Stimulated activated CD4-positive, alpha-beta T cell treated with anti-CD3 and anti-CD28 coated beads, Interleukin-1b, Interleukin-23, amount 100 ng/mL, for 48 hours (primary cell): ENCODE results near the gene CA5A.
"Not testable (repeated sequence)": the region's sequence is repeated elsewhere in the genome, so short reads cannot be mapped to it uniquely, and the experiment has no call there.

ENCODE experiments used
- DNase-seq: peaks from one replicate; pipeline ENCODE4 v3.0.0-alpha.2; 2020

CA5A gene

DNA sequence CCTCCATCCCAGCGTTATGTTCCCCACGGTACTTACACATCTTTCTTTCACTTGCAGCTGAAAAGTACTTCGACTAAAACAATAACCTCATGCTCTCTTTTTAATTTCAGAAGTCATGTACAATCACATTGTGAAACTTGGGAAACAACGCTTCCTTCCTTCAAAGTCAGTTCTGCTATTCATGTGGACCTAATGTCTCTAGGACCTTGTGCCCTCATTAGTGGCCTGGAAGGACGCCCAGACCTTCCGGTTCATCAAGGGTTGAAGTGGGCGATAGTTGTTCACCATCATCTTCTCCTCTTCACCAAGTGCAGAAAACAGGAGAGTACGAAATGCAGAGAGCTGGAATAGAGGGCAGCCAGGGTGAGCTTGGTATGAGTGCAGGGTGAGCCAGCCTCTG lies 48.4 kb downstream of the CA5A start:
- DNase-seq: not testable (repeated sequence)

DNA sequence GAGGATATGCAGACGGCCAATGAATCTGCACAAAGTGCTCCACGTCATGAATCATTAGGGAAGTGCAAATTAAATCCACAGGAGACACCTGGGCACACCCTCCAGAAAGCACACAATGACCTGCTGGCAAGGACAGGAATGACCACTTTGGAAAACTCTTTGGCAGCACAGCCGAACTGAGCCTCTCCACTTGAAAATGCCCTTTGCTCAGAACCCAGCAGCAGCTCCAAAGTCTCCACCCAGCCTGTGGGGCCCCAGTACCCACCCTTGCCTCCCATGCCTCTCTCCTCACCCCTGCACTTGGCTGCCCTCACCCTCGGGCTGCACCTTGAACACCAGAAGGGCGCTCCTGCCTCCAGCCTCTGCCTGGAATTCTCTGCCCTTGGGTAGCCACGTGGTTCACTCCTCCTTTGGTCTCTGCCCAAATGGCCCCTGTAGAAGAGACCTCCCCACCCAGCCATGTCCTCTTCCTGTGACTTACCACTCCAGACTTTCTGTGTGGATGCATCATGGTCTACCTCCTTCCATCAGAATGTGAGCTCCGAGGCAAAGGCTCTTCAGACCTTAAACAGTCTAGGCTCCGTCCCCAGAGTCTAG lies 50.9 kb downstream of the CA5A start:
- DNase-seq: not testable (repeated sequence)

DNA sequence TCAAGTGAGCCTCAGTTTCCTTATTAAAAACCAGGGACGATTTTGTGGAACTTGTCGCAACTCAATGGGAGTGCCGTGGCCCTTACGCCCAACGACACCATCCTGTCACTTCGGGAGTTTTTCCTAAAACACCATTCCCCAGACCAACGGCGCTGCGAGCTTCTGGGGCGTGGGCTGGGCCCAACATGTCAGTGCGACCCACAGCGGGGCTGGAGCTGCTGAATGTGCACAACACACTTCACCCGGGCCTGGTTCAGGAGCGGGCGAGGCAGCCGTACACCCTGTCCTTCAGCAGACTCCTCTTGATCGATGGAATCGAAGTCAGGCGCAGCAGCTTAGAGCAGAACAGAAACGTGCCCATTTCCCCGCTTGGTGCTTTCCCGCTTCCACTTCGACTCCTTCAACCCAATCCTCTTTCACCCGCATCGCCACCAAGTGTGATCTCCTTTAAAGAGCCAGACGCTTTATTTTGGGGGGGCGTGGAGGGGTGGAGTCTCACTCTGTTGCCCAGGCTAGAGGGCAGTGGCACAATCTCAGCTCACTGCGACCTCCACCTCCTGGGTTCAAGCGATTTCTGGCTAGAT lies 53.8 kb downstream of the CA5A start:
- DNase-seq: no peak

DNA sequence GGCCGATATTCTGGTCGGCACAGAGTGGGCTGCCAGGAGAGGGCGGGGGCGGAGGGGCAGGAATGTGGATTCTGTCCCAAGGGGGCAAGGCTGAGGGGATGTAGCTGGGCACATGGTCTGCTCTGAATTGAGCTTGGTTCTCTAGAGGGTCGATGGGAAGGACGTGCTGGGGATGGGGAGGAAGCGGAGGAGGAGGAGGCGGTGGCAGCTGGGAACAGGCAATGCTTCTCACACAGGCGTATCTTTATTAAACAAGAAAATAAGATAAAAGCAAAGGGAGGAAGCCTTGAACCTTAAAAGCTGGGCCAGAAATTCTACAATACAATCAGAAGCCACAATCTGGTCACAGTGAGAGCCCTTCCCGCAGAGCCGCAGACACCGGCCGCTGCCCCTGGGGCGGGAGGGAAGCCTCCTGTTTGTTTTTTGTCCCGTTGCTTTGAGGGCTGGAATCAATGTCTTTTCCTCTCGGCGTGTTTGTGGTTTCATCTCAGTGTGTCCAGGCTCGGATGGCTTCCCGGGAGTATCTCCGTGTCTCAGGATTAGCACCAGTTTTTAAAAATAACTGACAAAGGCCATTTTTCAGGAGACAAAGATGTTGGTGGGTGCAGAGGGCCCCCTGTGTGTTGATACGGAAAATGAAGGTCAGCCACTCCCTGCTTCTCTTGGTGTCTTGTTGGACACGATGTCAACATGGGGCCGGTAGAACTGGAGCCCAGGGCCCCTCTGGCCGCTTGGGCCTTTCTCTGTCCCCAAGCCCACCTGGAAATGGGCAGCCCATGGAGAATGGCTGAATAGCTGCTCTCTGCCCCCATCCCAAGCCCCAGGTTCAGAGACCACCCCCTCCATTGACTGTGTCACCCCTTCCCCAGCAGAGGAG lies 54.8 kb downstream of the CA5A start:
- DNase-seq: no peak

DNA sequence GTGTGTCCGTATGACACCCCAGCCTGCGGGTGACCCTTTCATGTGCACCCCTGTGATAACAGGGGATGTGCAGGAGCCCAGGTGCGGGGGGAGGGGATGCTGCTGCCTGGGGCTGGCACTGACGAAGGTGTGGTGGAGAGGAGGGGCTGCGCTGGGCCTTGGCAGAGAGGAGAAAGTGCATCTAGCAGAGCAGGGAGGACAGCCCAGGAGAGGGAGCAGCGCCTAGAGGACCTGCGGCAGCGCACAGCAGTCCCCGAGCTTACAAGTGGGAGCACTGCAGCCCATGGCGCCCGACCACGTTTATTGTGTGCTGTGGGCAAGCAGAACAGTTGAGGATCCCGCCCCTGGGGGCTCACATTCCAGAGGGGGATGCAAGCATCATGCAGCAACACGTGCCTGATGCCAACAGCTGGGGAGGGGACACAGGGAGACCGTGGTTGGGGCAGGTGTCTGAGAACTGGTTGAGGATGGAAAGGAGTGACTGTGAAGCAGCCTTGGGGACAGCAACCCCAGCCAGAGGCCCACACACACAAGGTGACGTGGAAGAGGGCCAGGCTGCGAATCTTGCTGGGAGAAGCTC lies 56.1 kb downstream of the CA5A start:
- DNase-seq: no peak

DNA sequence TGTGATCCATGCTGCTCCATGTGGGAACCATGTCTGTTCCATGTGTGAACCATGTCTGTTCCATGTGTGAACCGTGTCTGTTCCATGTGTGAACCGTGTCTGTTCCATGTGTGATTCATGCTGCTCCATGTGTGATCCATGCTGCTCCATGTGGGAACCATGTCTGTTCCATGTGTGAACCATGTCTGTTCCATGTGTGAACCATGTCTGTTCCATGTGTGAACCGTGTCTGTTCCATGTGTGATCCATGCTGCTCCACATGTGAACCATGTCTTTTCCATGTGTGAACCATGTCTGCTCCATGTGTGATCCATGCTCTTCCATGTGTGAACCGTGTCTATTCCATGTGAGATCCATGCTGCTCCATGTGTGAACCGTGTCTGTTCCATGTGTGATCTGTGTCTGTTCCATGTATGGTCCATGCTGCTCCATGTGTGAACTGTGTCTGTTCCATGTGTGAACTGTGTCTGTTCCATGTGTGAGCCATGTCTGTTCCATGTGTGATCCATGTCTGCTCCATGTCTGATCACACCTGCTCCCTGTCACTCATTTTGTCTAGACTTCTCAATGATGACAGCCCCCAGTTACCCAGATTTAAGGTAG lies 56.8 kb downstream of the CA5A start:
- not testable (repeated sequence) for DNase-seq

DNA sequence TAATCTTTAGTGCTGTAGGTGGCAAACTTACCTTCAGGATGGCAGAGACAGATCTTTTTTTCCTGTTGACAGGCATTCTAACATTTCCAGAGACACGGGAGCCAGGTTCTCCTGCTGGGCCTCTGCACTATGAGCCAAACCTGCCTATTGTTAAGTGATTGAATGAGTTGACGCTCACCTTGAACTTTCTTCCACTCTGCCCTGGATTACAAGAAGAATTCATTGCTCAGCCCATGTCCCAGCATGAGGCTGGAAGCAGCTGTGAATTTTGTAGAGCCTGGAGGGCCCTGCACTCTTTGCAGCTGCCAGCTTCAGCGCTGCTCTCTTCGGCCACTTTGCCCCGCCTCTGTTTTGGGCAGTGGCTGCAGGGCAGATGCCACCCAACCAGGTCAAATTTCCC lies 57.6 kb downstream of the CA5A start:
- no peak for DNase-seq

DNA sequence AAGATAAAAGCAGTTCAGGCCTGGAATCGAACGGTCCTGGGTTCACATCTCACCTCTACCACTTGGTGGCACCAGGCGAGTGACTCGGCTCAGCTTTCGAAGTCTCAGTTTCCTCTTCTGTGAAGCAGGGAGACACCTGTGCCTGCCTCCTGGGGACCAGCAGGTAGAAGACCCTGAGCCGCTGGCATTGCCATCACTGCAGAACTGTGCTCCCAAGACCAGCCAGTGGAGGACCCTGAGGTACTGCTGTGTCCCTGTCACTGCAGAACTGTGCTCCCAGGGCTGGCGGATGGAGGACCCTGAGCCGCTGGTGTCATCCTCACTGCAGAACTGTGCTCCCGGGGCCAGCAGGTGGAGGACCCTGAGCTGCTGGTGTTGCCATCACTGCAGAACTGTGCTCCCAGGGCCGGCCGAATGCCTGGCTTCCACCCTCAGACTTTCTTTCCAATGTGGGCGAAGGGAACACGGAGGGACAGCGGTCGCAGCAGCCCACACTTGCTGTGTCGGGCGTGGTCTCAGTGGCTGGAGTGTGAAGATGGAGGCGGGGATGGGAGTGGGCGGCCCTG lies 58.3 kb downstream of the CA5A start:
- DNase-seq: peak; percentile 49

DNA sequence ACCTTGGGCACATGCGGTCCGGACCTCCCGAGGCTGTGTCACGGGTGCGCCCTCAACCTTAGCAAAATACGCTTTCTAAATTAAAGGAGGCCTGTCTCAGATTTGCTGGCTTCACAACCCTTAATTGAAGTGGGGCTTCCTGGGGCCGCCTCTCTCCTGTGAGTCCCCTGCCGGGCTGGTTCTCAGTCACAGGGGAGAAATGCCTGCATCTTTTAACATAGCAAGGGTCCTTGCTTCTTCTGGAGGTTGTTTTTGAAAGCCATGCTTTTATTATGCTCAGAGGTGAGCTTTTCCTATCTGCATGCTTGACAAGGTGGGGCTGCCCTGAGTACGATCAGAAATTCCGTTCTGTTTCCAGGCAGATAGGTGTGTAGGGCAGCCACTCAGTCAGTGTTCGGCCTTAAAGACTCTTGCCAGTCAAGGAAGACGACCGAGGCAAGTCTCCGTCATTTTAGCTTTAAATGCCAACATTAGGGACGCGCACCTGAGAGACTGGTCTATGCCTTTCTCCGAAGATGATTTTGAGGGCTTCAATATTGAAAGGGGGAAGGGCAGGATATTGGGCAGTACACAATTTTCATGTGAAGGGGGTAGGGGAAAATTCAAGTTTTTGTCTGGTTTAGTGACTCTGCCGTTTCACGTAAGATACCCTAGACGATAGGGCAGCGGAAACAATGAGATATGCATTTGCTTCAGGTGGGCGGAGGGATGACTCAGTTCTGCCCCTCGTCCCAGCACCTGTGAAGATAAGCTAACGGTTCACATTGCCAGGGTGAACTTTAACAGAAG lies 61.5 kb downstream of the CA5A start:
- DNase-seq: peak; percentile 88

DNA sequence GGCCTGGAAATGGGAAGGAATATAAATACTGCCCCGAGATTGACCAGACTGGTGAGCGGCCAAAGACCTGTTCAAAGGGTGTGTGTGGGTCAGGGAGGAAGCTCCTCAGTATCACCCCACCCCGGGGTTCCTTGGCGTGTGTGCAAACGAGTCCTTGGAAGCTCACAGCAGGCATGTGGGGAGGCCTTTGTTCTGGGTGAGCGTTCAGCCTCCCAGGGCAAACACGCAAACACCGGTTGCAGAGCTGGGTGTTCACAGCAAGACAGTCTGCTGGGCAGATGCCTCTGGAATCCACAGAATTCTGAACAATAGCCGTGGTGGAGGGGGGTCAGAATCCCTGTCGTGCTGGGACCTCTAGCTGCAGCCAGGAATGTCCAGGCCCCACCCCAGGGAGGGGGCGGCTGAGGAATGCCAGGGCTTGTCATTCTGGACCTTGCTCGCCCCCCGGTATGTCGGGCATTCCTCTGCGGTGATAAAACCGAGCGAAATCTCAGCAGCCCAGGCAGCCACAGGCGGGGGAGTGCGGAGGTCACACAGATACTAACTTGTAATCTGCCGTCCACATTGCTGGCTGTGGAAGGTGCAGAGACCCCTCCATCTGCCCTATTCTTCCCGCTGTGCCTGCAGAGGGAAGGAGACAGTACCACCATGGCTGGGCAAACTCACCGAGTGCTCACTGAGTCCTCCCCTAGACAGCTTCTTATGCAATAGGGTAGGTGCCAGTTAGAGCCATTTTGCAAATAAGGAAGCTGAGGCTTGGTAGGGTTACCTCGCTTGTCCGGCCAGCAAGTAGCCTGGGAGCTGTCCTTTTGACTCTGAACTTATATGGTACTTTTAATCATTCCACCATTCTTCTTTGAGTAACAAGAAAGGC lies 65.7 kb downstream of the CA5A start:
- DNase-seq: not testable (repeated sequence)

DNA sequence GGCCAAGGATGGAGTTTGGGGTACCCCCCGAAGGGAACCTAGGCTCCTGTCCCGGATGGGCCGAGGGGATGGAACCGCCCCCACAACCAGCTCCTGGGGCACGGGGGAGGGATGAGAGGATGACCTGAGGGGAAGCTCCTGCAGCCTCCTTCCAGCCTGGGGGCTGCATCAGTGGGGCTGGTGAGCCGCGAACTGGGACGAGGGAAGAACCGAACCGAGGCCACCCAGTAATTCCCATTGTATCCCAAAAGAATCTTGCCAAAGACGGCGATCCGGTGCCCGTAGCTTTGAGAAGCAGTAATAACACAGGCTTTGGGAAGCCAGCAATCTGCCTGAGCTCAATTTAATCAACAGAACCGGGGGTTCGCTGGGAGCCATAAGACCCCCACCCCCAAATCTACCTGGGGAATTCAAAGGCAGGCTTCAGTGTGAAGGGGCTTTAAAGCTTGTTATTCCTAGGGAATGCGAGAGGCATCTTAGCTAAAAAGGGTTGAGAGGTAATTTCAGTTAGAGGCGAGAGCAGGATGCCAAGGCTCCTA lies 66.4 kb downstream of the CA5A start:
- not testable (repeated sequence) for DNase-seq

DNA sequence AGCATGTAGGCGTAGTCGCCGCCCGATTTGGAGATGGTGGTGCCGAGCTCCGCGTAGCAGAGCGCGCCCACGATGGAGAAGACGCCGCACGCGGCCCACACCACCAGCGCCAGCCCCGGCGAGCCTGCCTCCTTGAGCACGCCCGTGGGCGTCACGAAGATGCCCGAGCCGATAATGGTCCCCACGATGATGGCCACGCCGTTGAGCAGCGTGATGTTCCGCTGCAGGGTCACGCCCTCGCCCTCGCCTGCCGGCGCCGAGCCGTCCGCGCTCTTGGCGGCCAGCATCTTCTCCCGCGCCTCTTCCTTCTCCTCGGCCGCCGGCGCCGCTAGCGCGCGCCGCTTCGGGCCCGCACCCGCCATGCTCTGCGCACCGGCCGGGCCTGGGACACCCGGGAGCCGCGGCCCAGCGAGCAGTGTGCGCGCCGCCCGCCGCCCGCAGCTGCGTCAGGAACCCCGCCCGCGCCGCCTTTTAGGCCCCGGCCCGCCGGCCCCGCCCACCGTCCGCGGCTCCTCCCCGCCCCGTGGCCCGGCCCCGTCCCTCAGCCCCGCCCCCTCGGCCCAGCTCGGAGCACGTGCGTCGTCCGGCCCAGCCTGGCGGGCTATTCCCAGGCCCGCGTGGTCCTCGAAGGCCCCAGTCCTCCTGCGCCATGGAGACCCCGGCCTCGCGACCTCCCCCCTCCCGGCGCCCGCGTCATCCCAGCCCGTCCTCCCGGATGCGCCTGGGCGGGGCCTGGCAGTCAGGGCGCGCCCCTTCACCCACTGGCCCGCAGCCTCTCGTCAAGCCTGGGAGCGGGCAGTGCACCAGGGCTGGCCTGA lies 67.1 kb downstream of the CA5A start, which contains the start of gene SLC7A5:
TSS of gene SLC7A5 (minus strand) at position 447 of the 818 bp plus-strand sequence. CDS start at position 362, 85 bp downstream.
- peak; percentile 90 for DNase-seq

DNA sequence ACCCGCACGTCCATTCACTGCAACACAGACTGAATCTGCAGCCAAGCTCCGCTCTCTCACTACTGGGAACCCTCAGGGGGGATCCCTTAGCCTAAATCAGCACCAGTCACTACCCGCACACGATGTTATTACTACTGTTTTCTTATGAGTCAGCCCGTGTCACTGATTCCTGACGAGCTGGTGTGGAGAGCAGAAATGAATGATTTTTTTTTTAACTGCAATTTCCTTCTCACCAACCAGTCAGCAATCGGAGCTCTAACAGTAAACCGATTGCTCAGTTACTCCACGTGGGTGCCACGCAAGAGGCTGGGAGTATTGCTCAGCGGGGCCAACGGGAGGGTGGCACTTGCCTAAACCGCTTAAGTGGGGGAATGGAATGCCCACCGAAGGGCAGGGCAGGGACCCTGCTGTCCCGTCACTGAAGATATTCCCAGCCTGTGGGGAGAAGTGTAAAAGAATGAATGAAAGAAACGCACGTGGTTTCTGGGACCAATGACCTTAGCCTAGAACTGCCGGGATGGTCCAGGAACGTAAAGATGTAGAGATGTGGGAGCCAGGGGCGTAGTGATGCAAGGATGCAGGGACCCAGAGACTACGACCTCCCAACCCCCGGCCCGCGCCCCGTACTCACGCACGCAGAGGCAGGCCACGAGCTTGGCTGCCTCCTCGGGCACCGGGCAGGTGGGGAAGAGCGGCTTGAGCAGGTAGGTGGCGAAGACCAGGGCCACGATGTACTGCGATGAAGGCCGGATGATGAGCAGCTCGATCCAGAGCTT lies 67.9 kb downstream of the CA5A start:
- peak; percentile 83 for DNase-seq

DNA sequence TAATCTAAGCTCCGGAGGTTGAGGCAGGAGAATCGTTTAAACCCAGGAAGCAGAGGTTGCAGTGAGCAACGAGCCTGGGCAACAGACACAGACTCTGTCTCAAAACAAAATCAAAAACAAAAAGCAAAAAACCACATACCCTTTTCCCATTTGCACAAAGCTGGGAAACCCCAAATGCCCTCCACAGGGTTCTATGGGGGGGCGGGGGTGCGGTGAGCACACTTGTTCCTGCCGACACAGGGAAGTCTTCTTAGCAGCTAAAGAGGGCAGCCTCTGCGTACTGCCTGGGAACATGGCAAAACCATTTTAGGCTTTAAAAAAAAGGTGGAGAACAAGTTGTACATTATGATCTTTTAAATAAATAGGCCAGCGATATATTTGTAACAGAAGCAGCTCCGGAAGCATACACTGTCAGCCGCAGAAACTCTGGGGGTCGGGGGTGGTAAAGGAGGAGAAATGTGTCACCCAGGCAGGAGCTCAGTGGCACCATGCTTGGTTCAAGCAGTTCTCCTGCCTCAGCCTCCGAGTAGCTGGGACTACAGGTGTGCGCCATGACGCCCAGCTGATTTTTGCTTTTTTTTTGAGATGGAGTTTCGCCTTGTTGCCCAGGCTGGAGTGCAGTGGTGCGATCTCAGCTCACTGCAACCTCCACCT lies 70.3 kb downstream of the CA5A start:
- DNase-seq: peak; percentile 61

DNA sequence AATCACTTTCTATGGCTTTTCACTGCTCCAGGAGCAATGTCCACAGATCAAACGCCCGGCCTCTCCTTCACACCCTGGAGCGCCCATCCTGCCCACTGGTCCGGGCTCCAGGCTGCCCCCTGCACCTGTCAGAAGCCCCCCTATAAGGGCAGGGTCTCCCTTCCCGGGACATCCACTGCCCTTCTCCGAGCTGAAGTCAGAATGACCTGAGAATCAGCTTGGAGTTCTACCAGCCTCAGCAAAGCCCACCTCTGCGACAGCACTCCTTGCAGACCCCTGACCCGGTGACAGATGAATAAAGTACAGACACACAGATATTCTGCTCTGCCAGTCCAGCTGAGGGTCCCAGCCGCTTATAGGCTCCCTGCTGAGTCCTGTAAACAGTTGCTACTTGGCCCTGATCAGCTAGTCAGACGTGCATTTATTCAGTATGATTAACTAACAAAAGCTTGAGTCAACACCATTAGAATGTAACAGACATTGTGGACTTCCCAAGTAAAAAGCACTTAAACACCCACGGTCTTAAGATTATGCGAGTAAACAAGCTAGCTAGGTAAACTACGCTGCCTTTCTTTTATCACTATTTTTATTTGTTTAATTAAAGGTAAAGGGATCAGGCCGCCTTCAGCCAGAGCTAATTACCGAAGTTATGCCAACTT lies 71.9 kb downstream of the CA5A start:
- DNase-seq: no peak

DNA sequence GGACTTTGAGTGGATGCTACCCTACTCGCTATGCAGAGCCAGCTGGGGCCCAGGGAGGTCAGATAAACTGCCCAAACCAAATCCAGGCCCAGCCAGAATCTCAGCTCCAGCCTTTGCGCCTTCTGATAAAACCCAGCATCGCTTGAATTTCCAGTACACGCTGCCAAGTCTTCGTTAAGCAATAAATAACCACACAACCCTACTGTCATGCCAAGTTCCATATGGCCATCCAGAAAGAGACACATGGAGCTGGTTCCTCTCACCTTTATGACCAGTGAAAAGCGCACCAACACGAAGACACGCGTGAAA lies 73.0 kb downstream of the CA5A start:
- DNase-seq: not testable (repeated sequence)

DNA sequence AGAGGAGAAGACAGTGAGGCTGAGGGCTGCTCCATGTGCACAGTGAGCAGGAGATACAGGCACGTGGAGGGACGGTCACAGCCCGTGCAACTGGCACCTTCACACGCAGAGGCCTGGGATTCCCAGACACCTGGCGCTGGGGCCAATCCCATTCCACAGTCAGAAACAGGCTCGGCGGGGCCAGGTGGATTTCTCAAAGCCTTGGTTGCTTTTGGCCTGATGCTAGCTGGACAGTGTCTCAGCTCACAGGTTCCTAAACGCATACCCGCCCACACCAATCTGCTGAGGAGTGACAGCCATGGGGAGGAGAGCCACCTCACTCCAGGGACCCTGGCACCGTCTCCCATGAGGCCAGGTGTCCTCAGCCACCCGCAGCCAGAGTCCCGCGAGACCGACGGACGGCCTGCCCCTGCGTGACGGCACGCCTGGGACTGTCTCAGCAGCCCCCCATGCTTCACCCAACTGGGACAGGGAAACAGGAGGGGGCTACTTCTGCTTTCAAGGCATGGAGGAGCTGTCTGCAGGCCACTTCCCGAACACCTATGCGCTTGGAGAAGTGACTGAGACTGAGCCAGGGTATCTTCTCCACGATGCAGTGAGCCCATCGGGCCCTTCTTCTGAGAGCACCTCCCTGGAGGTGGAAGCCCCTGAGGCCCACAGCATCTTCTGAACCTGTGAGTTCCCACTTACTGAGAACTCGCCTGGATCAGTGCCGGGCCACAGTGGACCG lies 73.6 kb downstream of the CA5A start:
- DNase-seq: not testable (repeated sequence)
